AG20443 (cell line): ENCODE results near the gene LRWD1.
"Not testable (repeated sequence)": the region's sequence is repeated elsewhere in the genome, so short reads cannot be mapped to it uniquely, and the experiment has no call there.

Experiments
- DNase-seq: peaks from one replicate; pipeline ENCODE4 v3.0.0; 2012; ENCODE audit warnings: low spot score, mixed read lengths

Gene LRWD1

DNA sequence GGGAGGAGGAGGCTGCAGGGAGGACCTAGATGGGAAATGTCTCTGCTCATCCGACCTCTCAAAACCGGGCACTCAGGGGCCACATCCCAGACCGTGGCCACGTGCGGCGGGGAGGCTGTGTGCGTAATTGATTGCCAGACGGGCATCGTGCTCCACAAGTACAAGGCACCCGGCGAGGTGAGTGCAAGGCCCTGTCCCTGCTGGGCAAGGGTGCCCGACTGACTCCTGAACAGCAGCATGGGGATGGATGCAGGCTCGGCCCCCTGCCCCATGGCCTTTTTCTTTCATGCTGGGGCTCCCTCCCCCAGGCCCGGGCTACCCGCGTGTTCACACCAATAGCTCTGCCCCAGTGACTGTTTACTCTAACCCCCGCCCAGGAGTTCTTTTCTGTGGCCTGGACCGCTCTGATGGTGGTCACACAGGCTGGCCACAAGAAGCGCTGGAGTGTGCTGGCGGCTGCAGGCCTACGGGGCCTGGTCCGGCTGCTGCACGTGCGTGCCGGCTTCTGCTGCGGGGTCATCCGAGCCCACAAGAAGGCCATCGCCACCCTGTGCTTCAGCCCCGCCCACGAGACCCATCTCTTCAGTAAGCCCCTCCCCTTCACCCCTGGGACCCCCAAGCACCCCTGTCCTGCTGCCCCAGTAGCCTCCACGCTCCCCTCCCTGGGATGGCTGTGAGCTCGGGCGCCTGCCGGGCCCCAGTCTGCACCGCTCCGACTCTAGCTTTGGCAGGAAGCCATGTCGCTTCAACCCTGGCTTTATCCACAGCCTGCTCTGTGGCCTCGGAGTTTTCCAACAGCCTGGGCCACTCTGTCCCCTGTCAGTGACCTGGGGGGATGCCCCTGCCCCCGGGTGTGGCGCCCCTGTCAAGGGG, 3.9 kb downstream of the LRWD1 start:
- no peak for DNase-seq

DNA sequence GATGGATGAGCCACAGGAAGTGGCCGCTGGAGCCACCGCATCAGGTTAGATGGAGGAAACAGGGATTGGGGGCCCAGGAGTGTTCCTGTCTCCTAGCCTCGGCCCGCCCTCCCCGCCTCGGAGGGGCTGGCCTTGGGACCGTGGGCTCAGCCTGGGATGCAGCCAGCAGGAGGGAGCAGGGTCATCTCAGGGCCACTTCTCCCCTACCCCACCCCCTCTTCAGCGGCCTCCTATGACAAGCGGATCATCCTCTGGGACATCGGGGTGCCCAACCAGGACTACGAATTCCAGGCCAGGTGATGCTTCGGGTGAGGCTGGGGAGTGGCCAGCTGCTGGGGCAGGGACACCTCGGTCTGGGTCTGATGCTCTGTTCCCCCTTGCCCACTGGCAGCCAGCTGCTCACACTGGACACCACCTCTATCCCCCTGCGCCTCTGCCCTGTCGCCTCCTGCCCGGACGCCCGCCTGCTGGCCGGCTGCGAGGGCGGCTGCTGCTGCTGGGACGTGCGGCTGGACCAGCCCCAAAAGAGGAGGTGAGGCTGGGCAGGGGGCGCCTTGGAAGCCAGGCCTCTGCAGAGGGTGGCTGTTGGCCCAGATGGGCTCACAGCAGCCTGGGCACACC, 4.7 kb downstream of the LRWD1 start:
- DNase-seq, result no peak

GRCh38 chr7:102469972-102470825, 5.4 kb downstream of the LRWD1 start:
- no peak for DNase-seq

GRCh38 chr7:102471791-102472125, 7.0 kb downstream of the LRWD1 start:
- DNase-seq, result no peak

- no peak for DNase-seq
These were observed 7.6 kb downstream of the LRWD1 start for GRCh38 chr7:102472126-102473041.

GRCh38 chr7:102473271-102473991, 8.6 kb downstream of the LRWD1 start:
- DNase-seq, result no peak

DNA sequence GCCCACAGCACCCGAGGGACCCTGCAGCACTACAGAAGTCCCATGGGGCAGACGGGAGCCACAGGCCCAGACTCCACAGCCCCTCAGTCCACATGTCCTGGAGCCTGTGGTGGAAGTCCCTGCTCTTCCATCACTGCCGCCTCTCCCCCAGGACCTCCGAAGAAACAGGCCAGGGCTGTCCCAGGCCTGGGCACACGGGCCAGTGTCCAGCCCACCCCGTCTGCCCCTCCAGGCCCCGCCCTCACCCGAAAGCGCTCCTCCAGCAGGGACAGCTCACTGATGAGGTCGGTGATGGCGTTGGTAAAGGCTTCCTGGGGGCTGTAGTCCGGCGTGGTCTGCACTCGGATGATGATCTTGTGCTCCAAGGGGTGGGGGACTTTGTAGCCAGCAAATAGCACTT, 9.3 kb downstream of the LRWD1 start:
- not testable (repeated sequence) for DNase-seq

DNA sequence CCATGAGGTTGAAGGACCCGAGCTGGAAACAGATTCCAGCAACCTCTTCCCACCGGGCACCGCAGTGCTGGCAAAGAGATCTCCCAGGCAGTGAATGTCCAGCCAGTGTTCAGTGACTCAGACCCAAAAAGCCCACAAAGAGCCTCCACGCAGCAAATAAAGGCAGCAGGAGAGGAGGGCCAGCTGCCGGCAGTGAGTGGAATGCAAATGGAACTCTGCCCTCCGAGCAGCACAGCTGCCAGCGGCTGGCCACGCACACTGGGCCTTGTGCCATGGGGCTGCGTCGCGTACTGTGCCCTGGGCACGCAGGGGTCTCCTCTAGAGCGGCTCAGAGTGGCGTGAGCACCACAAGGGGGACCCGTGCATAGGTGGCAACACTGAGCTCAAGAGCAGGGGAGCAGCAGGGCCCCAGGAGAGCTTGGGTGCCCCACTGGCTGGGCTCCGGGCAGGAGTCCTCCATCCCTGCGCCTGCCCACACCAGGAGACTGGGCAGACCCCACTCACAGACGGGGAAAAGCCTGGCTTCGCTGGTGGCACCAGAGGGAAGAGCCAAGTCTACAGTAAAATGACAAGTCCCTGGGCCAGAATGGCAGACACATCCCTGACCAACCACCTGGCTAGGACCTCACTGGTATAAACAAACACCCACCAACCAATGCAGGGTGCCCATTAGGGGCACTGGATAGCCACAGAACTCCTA, 10.1 kb downstream of the LRWD1 start:
- DNase-seq, result not testable (repeated sequence)

DNA sequence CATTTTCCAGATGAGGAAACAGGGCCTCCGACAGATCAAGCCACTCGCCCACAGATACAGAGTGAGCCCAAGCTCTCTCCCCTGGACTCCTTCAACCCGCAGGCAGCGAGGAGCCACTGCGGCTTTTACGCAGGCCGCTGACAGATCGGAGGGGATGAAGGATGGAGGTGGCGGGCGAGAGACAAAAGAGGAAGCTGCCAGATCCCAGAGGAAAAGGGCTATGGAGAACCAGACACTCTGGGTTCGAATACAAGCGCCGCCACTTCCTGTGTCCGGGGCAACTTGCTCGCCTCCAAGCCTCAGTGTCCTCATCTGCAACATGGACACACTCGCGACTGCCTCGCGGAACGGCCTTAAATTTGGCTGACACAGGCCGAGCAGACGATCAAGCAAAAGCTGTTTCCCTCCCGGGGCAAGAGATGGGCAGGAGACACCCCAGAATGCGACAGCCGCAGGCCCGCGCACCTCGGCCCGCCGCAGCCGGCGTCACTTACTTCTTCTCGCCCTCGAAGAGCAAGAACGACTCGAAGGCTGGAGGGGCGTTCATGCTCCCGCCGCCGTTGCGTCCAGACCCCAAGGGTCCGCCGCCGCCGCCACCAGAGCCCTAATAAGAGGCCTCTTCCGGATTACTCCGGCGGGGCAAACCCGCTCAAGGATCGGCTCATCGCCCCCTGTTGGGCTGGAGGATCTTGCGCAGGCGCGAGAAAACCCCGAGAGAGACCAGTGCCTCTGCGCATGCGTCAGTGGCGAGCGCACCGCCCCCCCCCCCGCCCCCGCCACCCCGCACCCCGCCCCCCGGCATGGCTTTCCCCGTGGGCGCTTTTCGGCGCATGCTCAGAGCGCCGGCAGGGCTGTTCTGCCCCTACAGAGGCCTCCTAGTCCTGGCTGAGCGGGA, 13.8 kb downstream of the LRWD1 start, which contains the start of gene POLR2J:
POLR2J (minus strand) TSS at position 609 of the 895 bp plus-strand sequence; CDS start at position 547, 62 bp downstream.
- not testable (repeated sequence) for DNase-seq

DNA sequence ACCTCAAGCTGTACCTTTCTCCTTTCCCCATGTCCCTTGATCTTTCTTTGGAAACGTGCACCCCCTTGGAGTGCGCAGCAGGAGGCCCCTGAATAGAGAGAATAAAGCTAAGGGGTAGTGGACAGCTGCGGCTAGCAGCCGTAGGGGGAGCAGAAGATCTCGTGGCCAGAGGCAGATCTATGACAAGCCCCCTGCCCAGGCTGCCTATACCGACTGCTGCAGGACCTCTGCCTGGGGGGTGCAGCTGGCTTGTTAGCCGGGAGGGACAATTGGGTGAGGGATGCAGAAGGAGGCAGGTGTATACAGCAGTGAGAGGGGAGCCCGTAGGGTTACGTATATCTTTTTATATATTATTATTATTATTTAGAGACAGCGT, 14.4 kb downstream of the LRWD1 start:
- not testable (repeated sequence) for DNase-seq

DNA sequence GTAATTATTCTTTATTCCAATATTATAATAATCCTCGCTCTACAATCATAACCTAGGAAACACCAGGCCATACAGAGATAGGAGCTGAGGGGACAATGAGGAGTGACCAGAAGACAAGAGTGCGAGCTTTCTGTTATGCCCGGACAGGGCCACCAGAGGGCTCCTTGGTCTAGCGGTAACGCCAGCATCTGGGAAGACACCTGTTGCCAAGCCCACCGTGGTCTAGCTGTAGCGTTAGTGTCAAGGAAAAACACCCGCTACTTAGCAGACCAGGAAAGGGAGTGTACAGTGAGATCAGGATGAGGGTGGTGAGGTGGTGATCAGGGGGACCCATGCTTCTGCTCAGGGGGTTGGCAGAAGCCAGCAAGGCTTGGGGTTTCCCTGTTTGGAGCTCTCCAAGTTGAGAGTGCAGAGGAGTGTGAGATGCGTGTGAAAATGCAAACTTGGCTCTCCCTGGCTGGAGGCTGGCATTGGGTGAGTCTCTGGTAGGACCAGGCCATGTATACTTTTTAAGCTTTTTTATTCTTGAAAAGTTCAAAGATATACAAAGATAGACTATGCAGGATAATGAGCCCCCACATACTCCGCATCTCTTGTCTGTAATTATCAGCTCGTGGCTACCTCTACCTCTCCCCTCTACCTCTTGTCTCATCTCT, 15.3 kb downstream of the LRWD1 start:
- DNase-seq, result not testable (repeated sequence)

- not testable (repeated sequence) for DNase-seq
These were observed 17.2 kb downstream of the LRWD1 start for GRCh38 chr7:102481962-102482361.

DNA sequence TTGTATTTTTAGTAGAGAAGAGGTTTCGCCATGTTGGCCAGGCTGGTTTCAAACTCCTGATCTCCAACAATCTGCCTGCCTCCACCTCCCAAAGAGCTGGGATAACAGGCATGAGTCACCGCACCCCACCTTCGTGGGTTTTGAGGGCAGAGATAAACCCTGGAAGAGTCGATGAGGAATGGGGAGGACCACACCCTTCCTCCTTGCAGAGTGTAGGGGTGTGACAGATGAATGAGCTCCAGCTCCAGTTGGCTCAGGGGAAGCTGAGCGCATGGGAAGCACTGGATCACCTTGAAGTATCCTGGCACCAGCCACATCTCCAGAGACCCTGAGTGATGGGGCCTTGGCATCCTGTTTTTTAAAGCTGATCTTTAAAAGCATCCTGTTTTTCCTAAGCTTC, 19.5 kb downstream of the LRWD1 start:
- DNase-seq, result not testable (repeated sequence)

DNA sequence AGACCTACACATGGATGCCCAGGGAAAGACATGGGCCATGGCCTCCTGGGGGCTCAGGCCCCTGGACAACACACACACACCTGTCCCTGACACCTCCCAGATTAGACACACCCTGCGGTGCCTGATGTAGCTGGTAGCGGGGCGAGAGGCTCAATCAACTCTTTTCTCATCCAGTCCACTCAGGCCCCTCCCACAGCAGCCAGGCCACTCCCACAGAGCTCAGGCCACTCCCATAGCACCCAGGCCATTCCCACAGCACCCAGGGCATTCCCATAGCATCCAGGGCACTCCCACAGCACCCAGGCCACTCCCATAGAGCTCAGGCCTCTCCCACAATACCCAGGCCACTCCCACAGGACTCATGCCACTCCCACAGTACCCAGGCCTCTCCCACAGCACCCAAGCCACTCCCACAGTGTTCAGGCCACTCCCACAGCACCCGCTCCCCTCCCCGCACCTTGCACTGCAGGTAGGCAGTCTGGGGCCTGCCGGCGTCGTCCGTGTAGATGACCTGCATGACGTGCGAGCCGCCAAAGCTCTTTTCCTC, 25.8 kb downstream of the LRWD1 start:
- DNase-seq, result not testable (repeated sequence)

DNA sequence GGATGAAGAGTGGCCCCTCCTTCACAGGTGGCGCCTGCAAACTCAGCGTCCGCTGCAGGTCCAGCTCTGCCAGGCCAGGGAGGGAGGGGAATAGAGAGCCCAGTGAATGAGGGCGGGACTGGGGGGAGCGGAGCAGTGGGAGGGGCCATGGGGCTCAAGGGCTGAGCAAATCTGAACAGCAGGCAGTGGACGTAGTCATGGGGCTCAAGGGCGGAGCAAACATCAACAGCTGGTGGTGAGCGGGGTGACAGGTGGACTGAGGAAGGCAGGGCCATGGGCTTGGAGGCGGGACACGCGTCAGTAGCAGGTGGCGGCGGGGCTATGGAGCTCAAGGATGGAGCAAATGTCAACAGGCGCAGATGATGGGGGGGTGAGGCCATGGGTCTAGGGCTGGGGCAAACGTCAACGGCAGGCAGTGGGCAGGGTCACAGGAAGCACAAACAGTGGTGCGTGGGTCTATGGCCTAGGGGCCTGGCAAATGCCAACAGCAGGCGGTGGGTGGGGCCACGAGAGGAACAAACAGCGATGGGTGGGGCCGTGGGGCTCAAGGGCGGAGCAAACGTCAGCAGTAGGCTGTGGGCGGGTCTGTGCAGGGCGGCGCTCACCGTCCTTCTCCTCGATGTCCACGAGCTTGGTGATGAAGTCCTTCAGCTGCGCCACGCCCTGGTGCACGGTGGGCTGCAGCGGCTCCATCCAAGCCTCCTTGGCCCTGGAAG, 28.6 kb downstream of the LRWD1 start:
- not testable (repeated sequence) for DNase-seq

GRCh38 chr7:102494026-102494425, 29.2 kb downstream of the LRWD1 start:
- not testable (repeated sequence) for DNase-seq

- DNase-seq, result not testable (repeated sequence)
These were observed 29.8 kb downstream of the LRWD1 start for GRCh38 chr7:102494473-102495149.
